ENCODE measurements around the gene NUDT13.

DNA sequence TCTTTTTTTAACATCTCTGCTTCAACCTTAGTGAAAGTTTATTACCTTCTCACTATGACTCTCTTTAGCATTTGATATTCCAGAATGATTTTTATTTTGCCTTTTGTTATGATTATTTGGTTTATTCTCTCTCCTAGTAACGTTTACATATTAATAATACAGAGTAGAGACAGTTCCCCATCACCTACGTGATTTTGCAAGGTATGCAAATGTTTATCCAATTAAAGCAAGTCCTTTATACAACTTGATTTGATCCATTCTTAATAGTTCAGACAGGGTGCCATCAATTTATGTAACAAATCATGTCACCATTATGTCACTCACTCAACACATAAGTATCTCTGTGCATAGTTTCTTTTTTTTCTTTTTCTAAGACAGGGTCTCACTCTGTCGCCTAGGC is 31.3 kb downstream of the NUDT13 start:
- TF ChIP-seq MAZ (IDR thresholded peaks at IDR 0.05; ENCODE audit: borderline replicate concordance, low read depth, low read length) (no peak), POLR2A (IDR thresholded peaks at IDR 0.05; ENCODE audit: low read depth, low read length) (no peak), MXI1 (IDR thresholded peaks at IDR 0.05; ENCODE audit: borderline replicate concordance, low read depth, low read length) (no peak), RCOR1 (IDR thresholded peaks at IDR 0.05; ENCODE audit: insufficient replicate concordance, low read length) (no peak), RFX5 (IDR thresholded peaks at IDR 0.05; ENCODE audit: low read depth, low read length) (no peak), MAFK (IDR thresholded peaks at IDR 0.05; ENCODE audit: low read depth, low read length) (peak; percentile 17; the same call in 1 of the 2 replicates), SMC3 (IDR thresholded peaks at IDR 0.05; ENCODE audit: low read depth, low read length) (no peak), RAD21 (IDR thresholded peaks at IDR 0.05; ENCODE audit: low read length) (no peak), FOS (IDR thresholded peaks at IDR 0.05; ENCODE audit: low read depth, low read length) (no peak), CEBPB (IDR thresholded peaks at IDR 0.05; ENCODE audit: low read depth, low read length) (no peak), NFE2L2 (IDR thresholded peaks at IDR 0.05; ENCODE audit: low read depth, low read length) (no peak)
- TF ChIP-seq, protein P1, sequence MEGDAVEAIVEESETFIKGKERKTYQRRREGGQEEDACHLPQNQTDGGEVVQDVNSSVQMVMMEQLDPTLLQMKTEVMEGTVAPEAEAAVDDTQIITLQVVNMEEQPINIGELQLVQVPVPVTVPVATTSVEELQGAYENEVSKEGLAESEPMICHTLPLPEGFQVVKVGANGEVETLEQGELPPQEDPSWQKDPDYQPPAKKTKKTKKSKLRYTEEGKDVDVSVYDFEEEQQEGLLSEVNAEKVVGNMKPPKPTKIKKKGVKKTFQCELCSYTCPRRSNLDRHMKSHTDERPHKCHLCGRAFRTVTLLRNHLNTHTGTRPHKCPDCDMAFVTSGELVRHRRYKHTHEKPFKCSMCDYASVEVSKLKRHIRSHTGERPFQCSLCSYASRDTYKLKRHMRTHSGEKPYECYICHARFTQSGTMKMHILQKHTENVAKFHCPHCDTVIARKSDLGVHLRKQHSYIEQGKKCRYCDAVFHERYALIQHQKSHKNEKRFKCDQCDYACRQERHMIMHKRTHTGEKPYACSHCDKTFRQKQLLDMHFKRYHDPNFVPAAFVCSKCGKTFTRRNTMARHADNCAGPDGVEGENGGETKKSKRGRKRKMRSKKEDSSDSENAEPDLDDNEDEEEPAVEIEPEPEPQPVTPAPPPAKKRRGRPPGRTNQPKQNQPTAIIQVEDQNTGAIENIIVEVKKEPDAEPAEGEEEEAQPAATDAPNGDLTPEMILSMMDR (conservative IDR thresholded peaks at IDR 0.05; ENCODE audit: low read depth, low read length) = no peak
- TF ChIP-seq, protein P2, sequence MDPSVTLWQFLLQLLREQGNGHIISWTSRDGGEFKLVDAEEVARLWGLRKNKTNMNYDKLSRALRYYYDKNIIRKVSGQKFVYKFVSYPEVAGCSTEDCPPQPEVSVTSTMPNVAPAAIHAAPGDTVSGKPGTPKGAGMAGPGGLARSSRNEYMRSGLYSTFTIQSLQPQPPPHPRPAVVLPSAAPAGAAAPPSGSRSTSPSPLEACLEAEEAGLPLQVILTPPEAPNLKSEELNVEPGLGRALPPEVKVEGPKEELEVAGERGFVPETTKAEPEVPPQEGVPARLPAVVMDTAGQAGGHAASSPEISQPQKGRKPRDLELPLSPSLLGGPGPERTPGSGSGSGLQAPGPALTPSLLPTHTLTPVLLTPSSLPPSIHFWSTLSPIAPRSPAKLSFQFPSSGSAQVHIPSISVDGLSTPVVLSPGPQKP (IDR thresholded peaks at IDR 0.05; ENCODE audit: borderline replicate concordance, low read depth, low read length) = no peak
- TF ChIP-seq, protein P3, sequence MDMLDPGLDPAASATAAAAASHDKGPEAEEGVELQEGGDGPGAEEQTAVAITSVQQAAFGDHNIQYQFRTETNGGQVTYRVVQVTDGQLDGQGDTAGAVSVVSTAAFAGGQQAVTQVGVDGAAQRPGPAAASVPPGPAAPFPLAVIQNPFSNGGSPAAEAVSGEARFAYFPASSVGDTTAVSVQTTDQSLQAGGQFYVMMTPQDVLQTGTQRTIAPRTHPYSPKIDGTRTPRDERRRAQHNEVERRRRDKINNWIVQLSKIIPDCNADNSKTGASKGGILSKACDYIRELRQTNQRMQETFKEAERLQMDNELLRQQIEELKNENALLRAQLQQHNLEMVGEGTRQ (IDR thresholded peaks at IDR 0.05; ENCODE audit: low read depth, low read length) = no peak
